Esophagus muscularis mucosa (tissue), 4 donors: ENCODE measurements around the gene GRK5. TPM values are rescaled to one million over a fixed set of nuclear protein-coding genes. Genes with fewer than 3 reads are reported as not detected.

Experiments
- DNase-seq: peaks from one replicate; pipeline ENCODE4 v3.0.0-alpha.2; 2017; ENCODE audit errors: extremely low spot score
- H3K27ac ChIP-seq, 4 donors: fragments of 200-600 bp; sonication (generic); replicated peaks in 1 of 4; 1 replicate in 3 of 4; 2 replicates in 1 of 4; pipeline ENCODE4 v1.5.1; 2016 to 2019; ENCODE audit warnings: mild to moderate bottlenecking in 1 of 4
- H3K27me3 ChIP-seq, 4 donors: fragments of 200-600 bp; sonication (generic); one replicate each; pipeline versions ENCODE4 v1.5.1 to v1.6.0; 2016 to 2019
- H3K36me3 ChIP-seq, 4 donors: fragments of 200-600 bp; sonication (generic); one replicate each; pipeline ENCODE4 v1.5.1; 2016 to 2019
- H3K4me1 ChIP-seq, 4 donors: fragments of 200-600 bp; sonication (generic); one replicate each; pipeline ENCODE4 v1.5.1; 2016 to 2019
- H3K4me3 ChIP-seq, 4 donors: fragments of 200-600 bp; sonication (generic); 1 replicate in 2 of 4; 2 replicates in 2 of 4; pipeline ENCODE4 v1.5.1; 2016 to 2019; ENCODE audit warnings: mild to moderate bottlenecking in 4 of 4, moderate library complexity in 1 of 4
- H3K9me3 ChIP-seq, 4 donors: fragments of 200-600 bp; sonication (generic); 1 replicate in 3 of 4; 2 replicates in 1 of 4; pipeline ENCODE4 v1.5.1; 2016 to 2019
- CTCF ChIP-seq, 3 experiments: fragments of 200-600 bp in 2 of 3; fragments of 450-650 bp in 1 of 3; sonication (generic) in 2 of 3; IDR thresholded peaks; one replicate each; pipeline ENCODE4 v1.5.1; 2017 to 2019; ENCODE audit warnings: antibody characterized with exemption in 3 of 3, mild to moderate bottlenecking in 2 of 3, moderate library complexity in 1 of 3
- EP300 ChIP-seq: sonication (generic); formaldehyde crosslinking; IDR thresholded peaks from one replicate; pipeline ENCODE4 v1.6.1; 2017; ENCODE audit warnings: antibody characterized with exemption
- POLR2A ChIP-seq: fragments of 450-650 bp; IDR thresholded peaks from one replicate; pipeline ENCODE4 v1.6.1; 2017; ENCODE audit warnings: antibody characterized with exemption, moderate library complexity, mild to moderate bottlenecking, low read depth
- POLR2AphosphoS5 ChIP-seq, 2 donors: sonication (generic); formaldehyde crosslinking; IDR thresholded peaks; one replicate each; pipeline ENCODE4 v1.6.1; 2017; ENCODE audit warnings: antibody characterized with exemption in 2 of 2
- WGBS: methylation state at CpG from one replicate; pipeline ENCODE4 v1.1.5; 2018; 5-methylcytosine and 5-hydroxymethylcytosine counted together
- intact Hi-C: fragments of 100-400 bp; cut with DNase I; formaldehyde crosslinking; loops from one replicate; pipeline ENCODE4 v1.15.1; 2023
- total RNA-seq, 4 donors: library from RNA; depleted of rRNA; stranded (reverse); fragments of >200 nt; gene quantifications; one replicate each; pipeline versions ENCODE4 v1.1.0 to v1.2.1, GENCODE V29; 2016

Gene GRK5
- total RNA-seq: 10 to 100 TPM; 39.6 to 64.4 (median 50.7) TPM

GRCh38 chr10:119207366-119207666 is at the start of gene GRK5:
GRK5 (plus strand) TSS chr10:119207571; CDS start chr10:119207918, 347 bp downstream.
- H3K27ac ChIP-seq: peak within 1 kb of the TSS; percentile 97 to 100 (median 98)
- peaks cover 33 to 52% (median 50%) of the 10 kb centered on the region in 4 donors for H3K4me1 ChIP-seq
- no peaks in the 10 kb centered on the region for H3K9me3 ChIP-seq
- DNase-seq: peak; percentile 97
- WGBS: 0% methylated on average over 4 of the region's 34 CpGs
- H3K27me3 ChIP-seq: no peaks in the 10 kb centered on the region
- intact Hi-C loops: loop anchor here (2.0 to 10.0 kb wide), 4 partner anchors 45 to 467 kb away; no protein-coding TSS in a partner anchor
- H3K36me3 ChIP-seq: no peaks in the 10 kb centered on the region
- H3K4me3 ChIP-seq: peak within 1 kb of the TSS; percentile 74 to 95 (median 83)
- TF ChIP-seq POLR2AphosphoS5 (IDR thresholded peaks at IDR 0.05): peak; percentile 90 to 93
- TF ChIP-seq EP300: no peak

GRCh38 chr10:119159332-119159731 is 48.0 kb upstream of the GRK5 start:
- TF ChIP-seq POLR2A (no peak), POLR2AphosphoS5 (IDR thresholded peaks at IDR 0.05) (no peak), EP300 (no peak), CTCF (IDR thresholded peaks at IDR 0.05) (no peak)
- H3K27ac ChIP-seq: no peak overlapping the region
- intact Hi-C loops: no loop called here
- peaks cover 32 to 63% (median 59%) of the 10 kb centered on the region in 4 donors for H3K36me3 ChIP-seq
- no peak overlapping the region for H3K4me3 ChIP-seq
- no peaks in the 10 kb centered on the region for H3K9me3 ChIP-seq
- no peak for DNase-seq
- H3K4me1 ChIP-seq: peaks cover under 1 to 18% (median 15%) of the 10 kb centered on the region in 4 donors
- H3K27me3 ChIP-seq: no peaks in the 10 kb centered on the region
- WGBS: 82% methylated on average over 8 of the region's 8 CpGs

GRCh38 chr10:119161680-119162451 is 45.5 kb upstream of the GRK5 start:
- H3K4me3 ChIP-seq: no peak overlapping the region

GRCh38 chr10:119162452-119163092 is 44.8 kb upstream of the GRK5 start:
- H3K27me3 ChIP-seq: no peaks in the 10 kb centered on the region
- H3K36me3 ChIP-seq: peaks cover 6 to 36% (median 30%) of the 10 kb centered on the region in 4 donors
- no peaks in the 10 kb centered on the region for H3K9me3 ChIP-seq
- 93% methylated on average over 5 of the region's 5 CpGs for WGBS
- no peak overlapping the region for H3K4me3 ChIP-seq
- intact Hi-C loops: no loop called here
- no peak for DNase-seq
- H3K27ac ChIP-seq: peak overlapping the region; percentile 22 to 48 (median 36)
- TF ChIP-seq CTCF (IDR thresholded peaks at IDR 0.05): no peak
- TF ChIP-seq EP300: no peak
- TF ChIP-seq POLR2AphosphoS5 (IDR thresholded peaks at IDR 0.05): no peak
- TF ChIP-seq POLR2A: no peak
- peaks cover 12 to 36% (median 30%) of the 10 kb centered on the region in 4 donors for H3K4me1 ChIP-seq

More at GRCh38 chr10:119161680-119162451, 45.5 kb upstream of the GRK5 start:
- Histone ChIP-seq H3K36me3 (peaks cover 9 to 38% (median 35%) of the 10 kb centered on the region in 4 donors), H3K9me3 (no peaks in the 10 kb centered on the region), H3K27me3 (no peaks in the 10 kb centered on the region), H3K27ac (peak overlapping the region; percentile 22 to 48 (median 36)), H3K4me1 (peaks cover 12 to 36% (median 30%) of the 10 kb centered on the region in 4 donors)
- TF ChIP-seq CTCF (IDR thresholded peaks at IDR 0.05) (peak in 2 of 3 experiments; percentile 19 to 39), EP300 (no peak), POLR2AphosphoS5 (IDR thresholded peaks at IDR 0.05) (no peak)
- intact Hi-C loops: no loop called here
- 59% methylated on average over 11 of the region's 11 CpGs for WGBS
- DNase-seq: no peak
